ENCODE measurements around the gene KRT74. TPM values are rescaled to one million over a fixed set of nuclear protein-coding genes. Genes with fewer than 3 reads are reported as not detected.

The KRT74 gene
- total RNA-seq, 1 donor = not detected

GRCh38 chr12:52539083-52539820, 34.4 kb downstream of the KRT74 start:
- peak; percentile 69 for DNase-seq (ENCODE audit: insufficient read length, low spot score, missing footprints)
- Histone ChIP-seq H3K9me3 (ENCODE audit: low read depth, low read length) (no peaks in the 10 kb centered on the region), H3K4me3 (ENCODE audit: insufficient read depth, low read length) (no peak overlapping the region), H4K20me1 (ENCODE audit: insufficient read depth, low read length) (no peaks in the 10 kb centered on the region), H3K27ac (ENCODE audit: low read depth, low read length) (no peak overlapping the region), H3K27me3 (ENCODE audit: insufficient read depth, low read length) (peaks cover 4% of the 10 kb centered on the region), H3K79me2 (ENCODE audit: insufficient read depth, low read length) (no peaks in the 10 kb centered on the region), H3K4me1 (ENCODE audit: insufficient read depth, low read length) (no peaks in the 10 kb centered on the region), H3K4me2 (ENCODE audit: insufficient read depth, low read length) (no peak overlapping the region), H2AFZ (ENCODE audit: low read length) (no peak overlapping the region), H3K36me3 (ENCODE audit: insufficient read depth, low read length) (no peaks in the 10 kb centered on the region)
- TF ChIP-seq CTCF (IDR thresholded peaks at IDR 0.05; ENCODE audit: extremely low read depth, low read depth, low read length) = no peak

- no peaks in the 10 kb centered on the region for H3K4me1 ChIP-seq (ENCODE audit: insufficient read depth, low read length)
- H3K4me3 ChIP-seq (ENCODE audit: insufficient read depth, low read length) = no peak overlapping the region
- H3K27ac ChIP-seq (ENCODE audit: low read depth, low read length) = no peak overlapping the region
- H3K79me2 ChIP-seq (ENCODE audit: insufficient read depth, low read length) = no peaks in the 10 kb centered on the region
- no peaks in the 10 kb centered on the region for H3K27me3 ChIP-seq (ENCODE audit: insufficient read depth, low read length)
- no peak for TF ChIP-seq CTCF (IDR thresholded peaks at IDR 0.05; ENCODE audit: extremely low read depth, low read depth, low read length)
- no peaks in the 10 kb centered on the region for H3K9me3 ChIP-seq (ENCODE audit: low read depth, low read length)
- no peaks in the 10 kb centered on the region for H3K36me3 ChIP-seq (ENCODE audit: insufficient read depth, low read length)
- peak; percentile 51 for DNase-seq (ENCODE audit: insufficient read length, low spot score, missing footprints)
- H3K4me2 ChIP-seq (ENCODE audit: insufficient read depth, low read length) = no peak overlapping the region
- no peaks in the 10 kb centered on the region for H4K20me1 ChIP-seq (ENCODE audit: insufficient read depth, low read length)
- no peak overlapping the region for H2AFZ ChIP-seq (ENCODE audit: low read length)
These were observed 36.5 kb downstream of the KRT74 start for GRCh38 chr12:52537101-52537500.

- no peak for TF ChIP-seq CTCF (IDR thresholded peaks at IDR 0.05; ENCODE audit: extremely low read depth, low read depth, low read length)
- H3K4me2 ChIP-seq (ENCODE audit: insufficient read depth, low read length) = no peak overlapping the region
- no peaks in the 10 kb centered on the region for H3K4me1 ChIP-seq (ENCODE audit: insufficient read depth, low read length)
These were observed 38.1 kb downstream of the KRT74 start for GRCh38 chr12:52535574-52535973.

GRCh38 chr12:52534482-52534881, 39.2 kb downstream of the KRT74 start:
- no peak for DNase-seq (ENCODE audit: insufficient read length, low spot score, missing footprints)
- TF ChIP-seq CTCF (IDR thresholded peaks at IDR 0.05; ENCODE audit: extremely low read depth, low read depth, low read length) = no peak
- H3K79me2 ChIP-seq (ENCODE audit: insufficient read depth, low read length) = no peaks in the 10 kb centered on the region
- H3K27ac ChIP-seq (ENCODE audit: low read depth, low read length) = no peak overlapping the region
- no peak overlapping the region for H3K4me2 ChIP-seq (ENCODE audit: insufficient read depth, low read length)
- no peaks in the 10 kb centered on the region for H3K4me1 ChIP-seq (ENCODE audit: insufficient read depth, low read length)
- H3K9me3 ChIP-seq (ENCODE audit: low read depth, low read length) = no peaks in the 10 kb centered on the region
- peaks cover 4% of the 10 kb centered on the region for H3K27me3 ChIP-seq (ENCODE audit: insufficient read depth, low read length)
- no peaks in the 10 kb centered on the region for H3K36me3 ChIP-seq (ENCODE audit: insufficient read depth, low read length)
- no peak overlapping the region for H3K4me3 ChIP-seq (ENCODE audit: insufficient read depth, low read length)
- H4K20me1 ChIP-seq (ENCODE audit: insufficient read depth, low read length) = no peaks in the 10 kb centered on the region
- no peak overlapping the region for H2AFZ ChIP-seq (ENCODE audit: low read length)

More at GRCh38 chr12:52535574-52535973, 38.1 kb downstream of the KRT74 start:
- no peaks in the 10 kb centered on the region for H3K27me3 ChIP-seq (ENCODE audit: insufficient read depth, low read length)
- no peak overlapping the region for H2AFZ ChIP-seq (ENCODE audit: low read length)
- DNase-seq (ENCODE audit: insufficient read length, low spot score, missing footprints) = no peak
- no peak overlapping the region for H3K4me3 ChIP-seq (ENCODE audit: insufficient read depth, low read length)
- H3K79me2 ChIP-seq (ENCODE audit: insufficient read depth, low read length) = no peaks in the 10 kb centered on the region
- H3K27ac ChIP-seq (ENCODE audit: low read depth, low read length) = no peak overlapping the region
- no peaks in the 10 kb centered on the region for H3K36me3 ChIP-seq (ENCODE audit: insufficient read depth, low read length)
- no peaks in the 10 kb centered on the region for H4K20me1 ChIP-seq (ENCODE audit: insufficient read depth, low read length)
- H3K9me3 ChIP-seq (ENCODE audit: low read depth, low read length) = no peaks in the 10 kb centered on the region
